H1 (cell line): ENCODE data around the gene ZNF101. TPM values are rescaled to one million over a fixed set of nuclear protein-coding genes. Genes with fewer than 3 reads are reported as not detected.

Source experiments
- CTCF ChIA-PET: fragments of 300-600 bp; sonication (Branson Sonifier 250); formaldehyde crosslinking; loops from one replicate; lab custom pipeline; 2021; ENCODE audit not compliant: partially characterized antibody; lab: Charles Lee
- POLR2A ChIA-PET: fragments of 300-600 bp; sonication (Branson Sonifier 250); formaldehyde crosslinking; loops from one replicate; lab custom pipeline; 2021; ENCODE audit warnings: inconsistent platforms; ENCODE audit not compliant: partially characterized antibody; lab: Charles Lee
- DNase-seq, 2 experiments: peaks; one replicate each; pipeline versions ENCODE4 v3.0.0 to v3.0.0-alpha.2; 2010 to 2022; ENCODE audit warnings: low spot score in 2 of 2, low read depth in 1 of 2, mixed read lengths in 1 of 2
- FAIRE-seq: peaks from 2 replicates; lab custom pipeline; 2011; peaks lifted over from hg19 to GRCh38; lab: Jason Lieb, UNC
- H2AFZ ChIP-seq: 2 replicates; pipeline ENCODE4 v1.8.1; 2012; ENCODE audit warnings: low read length, inconsistent platforms
- H2AK5ac ChIP-seq: 2 replicates; pipeline ENCODE4 v1.6.1; 2013; ENCODE audit warnings: low read depth, low read length
- H2BK120ac ChIP-seq: replicated peaks from 2 replicates; pipeline ENCODE3; 2013; ENCODE audit warnings: low read depth, low read length, inconsistent platforms
- H2BK12ac ChIP-seq: 2 replicates; pipeline ENCODE4 v1.6.1; 2013; ENCODE audit warnings: low read depth, low read length
- H2BK15ac ChIP-seq: 2 replicates; pipeline ENCODE4 v1.6.1; 2013; ENCODE audit warnings: low read length
- H2BK20ac ChIP-seq: 2 replicates; pipeline ENCODE4 v1.6.1; 2013; ENCODE audit warnings: low read length
- H2BK5ac ChIP-seq: 2 replicates; pipeline ENCODE4 v1.6.1; 2013; ENCODE audit warnings: low read depth, low read length
- H3K14ac ChIP-seq: 2 replicates; pipeline ENCODE4 v1.6.1; 2013; ENCODE audit warnings: inconsistent platforms; ENCODE audit not compliant: insufficient read length
- H3K18ac ChIP-seq: 2 replicates; pipeline ENCODE4 v1.6.1; 2013; ENCODE audit warnings: low read length; ENCODE audit errors: extremely low read depth
- H3K23ac ChIP-seq: 2 replicates; pipeline ENCODE4 v1.6.1; 2013; ENCODE audit warnings: inconsistent platforms; ENCODE audit not compliant: insufficient read length
- H3K23me2 ChIP-seq: 2 replicates; pipeline ENCODE4 v1.6.1; 2013; ENCODE audit warnings: low read depth, low read length
- H3K27ac ChIP-seq: 2 replicates; pipeline ENCODE4 v1.6.1; 2011; ENCODE audit warnings: low read depth, low read length, inconsistent platforms
- H3K27me3 ChIP-seq, 4 experiments: replicated peaks in 1 of 4; 1 replicate in 1 of 4; 2 replicates in 3 of 4; pipeline versions ENCODE4 v1.6.1 to v1.8.1; 2011 to 2013; ENCODE audit warnings: low read length in 3 of 4, mild to moderate bottlenecking in 3 of 4, inconsistent platforms in 2 of 4, mixed read lengths in 2 of 4, moderate library complexity in 1 of 4; ENCODE audit not compliant: control insufficient read depth in 3 of 4, insufficient read depth in 3 of 4; ENCODE audit errors: extremely low read depth in 1 of 4
- H3K36me3 ChIP-seq, 4 experiments: 2 replicates each; pipeline versions ENCODE4 v1.6.1 to v1.8.1; 2011 to 2013; ENCODE audit warnings: mild to moderate bottlenecking in 4 of 4, low read length in 3 of 4, moderate library complexity in 2 of 4, control low read depth in 1 of 4, inconsistent platforms in 1 of 4; ENCODE audit not compliant: insufficient read depth in 4 of 4, control insufficient read depth in 2 of 4
- H3K4ac ChIP-seq: replicated peaks from 2 replicates; pipeline ENCODE3; 2013; ENCODE audit warnings: low read length, low read depth, mixed read lengths, inconsistent platforms; ENCODE audit not compliant: insufficient read length
- H3K4me1 ChIP-seq, 4 experiments: replicated peaks in 1 of 4; 1 replicate in 1 of 4; 2 replicates in 3 of 4; pipeline versions ENCODE4 v1.6.1 to v1.8.1; 2011 to 2013; ENCODE audit warnings: low read length in 3 of 4, inconsistent platforms in 2 of 4, mixed read lengths in 1 of 4; ENCODE audit not compliant: insufficient read depth in 4 of 4, control insufficient read depth in 3 of 4
- H3K4me2 ChIP-seq, 2 experiments: 2 replicates each; pipeline versions ENCODE4 v1.6.1 to v1.8.1; 2011 to 2013; ENCODE audit warnings: low read depth in 2 of 2, low read length in 2 of 2, control low read depth in 1 of 2, inconsistent platforms in 1 of 2, mild to moderate bottlenecking in 1 of 2; ENCODE audit not compliant: insufficient read depth in 1 of 2
- H3K4me3 ChIP-seq, 4 experiments: fragments of 200-600, 300-600 bp in 1 of 4; sonication (generic), shearing (Covaris generic), sonication (Bioruptor Twin) in 1 of 4; 2 replicates each; pipeline versions ENCODE4 v1.5.1 to v1.8.1; 2011 to 2016; ENCODE audit warnings: low read length in 4 of 4, low read depth in 3 of 4, control low read depth in 2 of 4, inconsistent platforms in 2 of 4, mild to moderate bottlenecking in 2 of 4, mixed read lengths in 1 of 4, moderate library complexity in 1 of 4; ENCODE audit not compliant: insufficient read depth in 2 of 4; ENCODE audit errors: extremely low read depth in 1 of 4
- H3K56ac ChIP-seq: replicated peaks from 2 replicates; pipeline ENCODE3; 2013; ENCODE audit warnings: low read depth, mild to moderate bottlenecking, mixed read lengths, low read length, inconsistent platforms; ENCODE audit not compliant: insufficient read length
- H3K79me1 ChIP-seq: 2 replicates; pipeline ENCODE4 v1.6.1; 2013; ENCODE audit warnings: low read depth, low read length, control low read depth
- H3K79me2 ChIP-seq, 2 experiments: 2 replicates each; pipeline versions ENCODE4 v1.6.1 to v1.8.1; 2012 to 2013; ENCODE audit warnings: low read length in 2 of 2, mild to moderate bottlenecking in 2 of 2, inconsistent platforms in 1 of 2; ENCODE audit not compliant: insufficient read depth in 2 of 2, control insufficient read depth in 1 of 2
- H3K9ac ChIP-seq, 4 experiments: replicated peaks in 1 of 4; 1 replicate in 1 of 4; 2 replicates in 3 of 4; pipeline versions ENCODE4 v1.6.1 to v1.8.1; 2011 to 2013; ENCODE audit warnings: low read depth in 3 of 4, low read length in 3 of 4, control low read depth in 2 of 4, mild to moderate bottlenecking in 2 of 4, moderate library complexity in 2 of 4, inconsistent platforms in 1 of 4; ENCODE audit errors: extremely low read depth in 1 of 4
- H3K9me3 ChIP-seq, 2 experiments: 2 replicates each; pipeline versions ENCODE4 v1.6.1 to v1.8.1; 2012 to 2013; ENCODE audit warnings: mild to moderate bottlenecking in 2 of 2, moderate library complexity in 2 of 2, control low read depth in 1 of 2, inconsistent platforms in 1 of 2, low read depth in 1 of 2, low read length in 1 of 2, mixed read lengths in 1 of 2; ENCODE audit not compliant: insufficient read depth in 2 of 2
- H4K20me1 ChIP-seq, 2 experiments: replicated peaks in 1 of 2; 2 replicates each; pipeline versions ENCODE3 to v1.8.1; 2011 to 2013; ENCODE audit warnings: inconsistent platforms in 2 of 2, low read length in 2 of 2, mild to moderate bottlenecking in 1 of 2; ENCODE audit not compliant: insufficient read depth in 2 of 2, control insufficient read depth in 1 of 2
- H4K5ac ChIP-seq: 2 replicates; pipeline ENCODE4 v1.6.1; 2013; ENCODE audit warnings: low read length, low read depth, mixed read lengths, inconsistent platforms; ENCODE audit not compliant: insufficient read length
- H4K8ac ChIP-seq: 2 replicates; pipeline ENCODE4 v1.8.0; 2013; ENCODE audit warnings: mild to moderate bottlenecking, moderate library complexity, low read length, inconsistent platforms; ENCODE audit not compliant: insufficient read depth; ENCODE audit errors: extremely low read depth
- H4K91ac ChIP-seq: replicated peaks from 2 replicates; pipeline ENCODE3; 2013; ENCODE audit warnings: low read length, mixed read lengths, inconsistent platforms; ENCODE audit not compliant: insufficient read length
- GTF2F1 ChIP-seq: IDR thresholded peaks from 2 replicates; pipeline ENCODE4 v1.6.1; 2012; ENCODE audit warnings: low read depth, low read length, improper control_type of control experiment, borderline replicate concordance
- JUN ChIP-seq: IDR thresholded peaks from 2 replicates; pipeline ENCODE4 v1.6.1; 2011; ENCODE audit warnings: low read depth, mild to moderate bottlenecking, improper control_type of control experiment, low read length
- KDM5A ChIP-seq: fragments of 200-600 bp; IDR thresholded peaks from 2 replicates; pipeline ENCODE4 v1.7.1; 2012; ENCODE audit warnings: mild to moderate bottlenecking, low read length, inconsistent platforms, mixed read lengths
- NRF1 ChIP-seq: IDR thresholded peaks from 2 replicates; pipeline ENCODE4 v1.6.1; 2011; ENCODE audit warnings: mild to moderate bottlenecking, low read depth, low read length, improper control_type of control experiment
- RFX5 ChIP-seq: IDR thresholded peaks from 2 replicates; pipeline ENCODE4 v1.6.1; 2011; ENCODE audit warnings: low read depth, low read length, improper control_type of control experiment, borderline replicate concordance
- RXRA ChIP-seq: IDR thresholded peaks from 2 replicates; pipeline ENCODE4 v1.6.1; 2011; ENCODE audit warnings: low read depth, mild to moderate bottlenecking, low read length, moderate library complexity; ENCODE audit not compliant: insufficient read depth
- SP1 ChIP-seq: IDR thresholded peaks from 2 replicates; pipeline ENCODE4 v1.6.1; 2011; ENCODE audit warnings: low read depth, low read length
- TAF1 ChIP-seq: IDR thresholded peaks from 2 replicates; pipeline ENCODE4 v1.6.1; 2011; ENCODE audit warnings: mild to moderate bottlenecking, low read depth, low read length
- TEAD4 ChIP-seq: IDR thresholded peaks from 2 replicates; pipeline ENCODE4 v1.6.1; 2012; ENCODE audit warnings: low read depth, low read length, inconsistent platforms, mixed read lengths
- ZNF274 ChIP-seq: IDR thresholded peaks from 2 replicates; pipeline ENCODE4 v1.7.0; 2012; ENCODE audit warnings: low read length, borderline replicate concordance; ENCODE audit errors: extremely low read depth
- WGBS, 2 experiments: shearing (Covaris generic) in 1 of 2; methylation state at CpG; one replicate each; pipeline versions ENCODE4 v1.1.6 to v1.1.7; 2013 to 2015; ENCODE audit warnings: low lambda C conversion rate in 2 of 2, mixed read lengths in 2 of 2, inconsistent platforms in 1 of 2, low coverage in 1 of 2, missing lambda C conversion rate in 1 of 2; ENCODE audit not compliant: insufficient replicate concordance in 2 of 2, insufficient coverage in 1 of 2, insufficient read length in 1 of 2; ENCODE audit errors: extremely low coverage in 1 of 2, missing lambda C conversion rate in 1 of 2; 5-methylcytosine and 5-hydroxymethylcytosine counted together
- polyA plus RNA-seq, 7 experiments: library from polyadenylated mRNA; depleted of rRNA in 3 of 7; stranded (reverse) in 5 of 7; unstranded in 2 of 7; fragments of >200 nt in 5 of 7; fragments of 200-250 nt in 2 of 7; gene quantifications; 1 replicate in 5 of 7; 2 replicates in 1 of 7; 4 replicates in 1 of 7; pipeline versions ENCODE4 v1.2.1 to v1.2.3, GENCODE V29; 2011 to 2013; ENCODE audit warnings: missing spikeins in 2 of 7, mixed read lengths in 2 of 7
- total RNA-seq: library from RNA; stranded (reverse); fragmentation: NEBNext Ultra II Directional; extraction: Animal tissue kit (Norgen Biotek cat#: 25700); gene quantifications from 2 replicates; pipeline ENCODE4 v1.2.1, GENCODE V29; 2021
- TF ChIP-seq, protein P1 (sequence below): IDR thresholded peaks from 2 replicates; pipeline ENCODE4 v1.6.1; 2012; ENCODE audit warnings: inconsistent platforms

The ZNF101 gene
- total and polyA plus RNA-seq, 2 of the 8 experiments (the other 6 are each of a cell fraction or from before 2014, with no cell fraction given) = 13.0 to 50.9 TPM

DNA sequence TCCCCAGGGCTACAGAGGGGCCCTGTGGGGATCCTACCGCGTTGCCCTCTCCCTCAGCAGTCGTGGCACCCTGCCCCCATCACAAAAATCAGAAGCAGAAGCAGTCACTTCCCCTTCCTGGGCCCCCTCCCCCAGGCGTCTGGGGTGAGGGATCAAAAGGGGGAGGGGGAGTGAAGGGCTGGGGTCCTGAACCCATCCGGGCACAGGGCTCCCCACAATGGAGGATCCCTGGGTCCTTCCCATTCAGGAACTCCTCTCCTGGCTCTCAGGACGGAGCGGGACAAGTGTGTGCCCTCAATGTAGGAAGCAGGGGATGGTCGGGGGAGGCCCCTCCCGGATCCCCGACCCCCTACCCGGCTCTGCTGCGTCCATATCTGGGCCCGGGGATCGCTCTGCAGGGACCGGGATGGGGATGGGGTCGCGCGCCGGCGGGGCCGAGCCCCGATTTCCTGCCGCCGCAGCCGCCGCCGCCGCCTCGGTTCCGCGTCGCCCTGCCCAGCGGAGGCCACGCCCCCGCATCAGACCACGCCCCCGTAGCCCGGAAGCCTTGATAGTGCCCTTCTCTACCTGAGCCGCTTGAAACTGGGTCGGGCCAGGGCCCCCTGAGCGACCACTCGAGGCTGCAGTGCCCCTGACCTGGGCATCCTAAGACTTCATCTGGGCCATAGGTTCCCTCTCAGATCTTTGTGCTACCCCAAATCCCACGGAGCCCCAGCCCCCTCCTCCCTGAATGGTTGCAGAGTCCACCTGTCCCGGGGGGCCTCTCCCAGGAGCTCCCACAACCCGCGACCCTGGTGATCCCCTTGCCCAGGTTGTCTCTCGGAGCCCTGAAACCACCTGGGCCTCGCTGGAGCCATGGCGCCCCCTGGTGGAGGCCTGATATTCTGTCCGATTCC lies 25.2 kb upstream of the ZNF101 start, which contains the start of gene GMIP:
Gene GMIP, minus strand, starts transcription at position 500 of the 896 bp plus-strand sequence. Its CDS starts 128 bp downstream, at position 372.
- WGBS, 2 experiments = 2% methylated on average over 14 of the region's 50 CpGs; no CpG with 5 or more reads in 1 of the 2 experiments
- peak within 1 kb of the TSS; percentile 69; the same call in 1 of the 2 replicates for H2AFZ ChIP-seq
- TF ChIP-seq SP1 = no peak
- TF ChIP-seq GTF2F1 = no peak
- no peak for TF ChIP-seq NRF1
- no peak for TF ChIP-seq ZNF274
- TF ChIP-seq KDM5A = no peak
- peak; percentile 57; the same call in 1 of the 2 replicates for TF ChIP-seq TAF1
- no peak for TF ChIP-seq RXRA
- TF ChIP-seq, protein P1, sequence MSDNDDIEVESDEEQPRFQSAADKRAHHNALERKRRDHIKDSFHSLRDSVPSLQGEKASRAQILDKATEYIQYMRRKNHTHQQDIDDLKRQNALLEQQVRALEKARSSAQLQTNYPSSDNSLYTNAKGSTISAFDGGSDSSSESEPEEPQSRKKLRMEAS = no peak
- TF ChIP-seq RFX5 = no peak
- TF ChIP-seq JUN = no peak
- 0 out of 2 replicates have a peak, but pooled peaks have one; percentile 4 for TF ChIP-seq TEAD4

More for the DNA sequence above, 25.2 kb upstream of the ZNF101 start, which contains the start of gene GMIP:
- Histone ChIP-seq H3K9me3 (no peaks in the 10 kb centered on the region), H3K36me3 (peaks cover 10 to 31% (median 23%) of the 10 kb centered on the region in 4 experiments), H3K4me3 (peak within 1 kb of the TSS; percentile 77 to 85 (median 80)), H4K8ac (peak within 1 kb of the TSS; percentile 97), H3K18ac (peak within 1 kb of the TSS; percentile 78), H3K79me2 (no peaks in the 10 kb centered on the region), H4K5ac (no peak within 1 kb of the TSS), H2BK15ac (peak within 1 kb of the TSS; percentile 81; the same call in 1 of the 2 replicates), H2BK5ac (peak within 1 kb of the TSS; percentile 71), H3K79me1 (no peaks in the 10 kb centered on the region), H2BK120ac (no peak within 1 kb of the TSS), H3K56ac (peak within 1 kb of the TSS; percentile 24), H3K4ac (peak within 1 kb of the TSS; percentile 25), H2AK5ac (peak within 1 kb of the TSS; percentile 70; the same call in 1 of the 2 replicates), H3K23me2 (peaks cover 4% of the 10 kb centered on the region; the same call in 1 of the 2 replicates), H3K4me2 (peak within 1 kb of the TSS; percentile 72 to 85), H2BK20ac (no peak within 1 kb of the TSS), H3K9ac (peak within 1 kb of the TSS in 3 of 4 experiments; percentile 56 to 64 (median 59); a peak in 6 of 7 replicates), H4K91ac (peak within 1 kb of the TSS; percentile 31), H3K4me1 (peaks cover 0 to 3% (median 2%) of the 10 kb centered on the region in 4 experiments; a peak in 2 of 7 replicates), H3K23ac (no peak within 1 kb of the TSS), H3K14ac (no peak within 1 kb of the TSS), H3K27ac (peak within 1 kb of the TSS; percentile 78), H3K27me3 (no peaks in the 10 kb centered on the region), H2BK12ac (0 out of 2 replicates have a peak within 1 kb of the TSS, but pooled peaks have one; percentile 17), H4K20me1 (peaks cover 3 to 5% of the 10 kb centered on the region in 2 experiments)
- ChIA-PET POLR2A (interaction anchor here (0.7 to 2.5 kb wide), 17 partner anchors 9 to 113 kb away, joined by 3 to 13 read pairs (median 4); partner anchors contain the start of gene LPAR2), CTCF (interaction anchor here (0.6 to 3.1 kb wide), 24 partner anchors 10 to 247 kb away, joined by 3 to 44 read pairs (median 4); no protein-coding TSS in a partner anchor)
- peak in 1 of 2 experiments; percentile 99 for DNase-seq
- no peak for FAIRE-seq
